Measurements from ENCODE around the gene DVL1. TPM values are rescaled to one million over a fixed set of nuclear protein-coding genes. Genes with fewer than 3 reads are reported as not detected.
A peak's percentile ranks its signal among the peaks of the same experiment; 100 is the strongest.

The DVL1 gene
- total and polyA plus RNA-seq, 7 donors: 25.8 to 85.0 (median 58.9) TPM

GRCh38 chr1:1356796-1357401 is 7.7 kb upstream of the DVL1 start:
- intact Hi-C loops (cut with DNase I): no loop called here
- 38 to 57% methylated on average over 26 of the region's 26 CpGs for WGBS, 2 donors

GRCh38 chr1:1356166-1356795 is 7.1 kb upstream of the DVL1 start:
- no peaks in the 10 kb centered on the region for H3K9me3 ChIP-seq
- H3K27ac ChIP-seq: peak overlapping the region; percentile 86 to 95 (median 94)
- no peaks in the 10 kb centered on the region for H3K27me3 ChIP-seq
- no peak for TF ChIP-seq POLR2A (IDR thresholded peaks at IDR 0.05)
- no peak for TF ChIP-seq POLR2AphosphoS5 (IDR thresholded peaks at IDR 0.05)
- TF ChIP-seq, protein P1, sequence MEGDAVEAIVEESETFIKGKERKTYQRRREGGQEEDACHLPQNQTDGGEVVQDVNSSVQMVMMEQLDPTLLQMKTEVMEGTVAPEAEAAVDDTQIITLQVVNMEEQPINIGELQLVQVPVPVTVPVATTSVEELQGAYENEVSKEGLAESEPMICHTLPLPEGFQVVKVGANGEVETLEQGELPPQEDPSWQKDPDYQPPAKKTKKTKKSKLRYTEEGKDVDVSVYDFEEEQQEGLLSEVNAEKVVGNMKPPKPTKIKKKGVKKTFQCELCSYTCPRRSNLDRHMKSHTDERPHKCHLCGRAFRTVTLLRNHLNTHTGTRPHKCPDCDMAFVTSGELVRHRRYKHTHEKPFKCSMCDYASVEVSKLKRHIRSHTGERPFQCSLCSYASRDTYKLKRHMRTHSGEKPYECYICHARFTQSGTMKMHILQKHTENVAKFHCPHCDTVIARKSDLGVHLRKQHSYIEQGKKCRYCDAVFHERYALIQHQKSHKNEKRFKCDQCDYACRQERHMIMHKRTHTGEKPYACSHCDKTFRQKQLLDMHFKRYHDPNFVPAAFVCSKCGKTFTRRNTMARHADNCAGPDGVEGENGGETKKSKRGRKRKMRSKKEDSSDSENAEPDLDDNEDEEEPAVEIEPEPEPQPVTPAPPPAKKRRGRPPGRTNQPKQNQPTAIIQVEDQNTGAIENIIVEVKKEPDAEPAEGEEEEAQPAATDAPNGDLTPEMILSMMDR (IDR thresholded peaks at IDR 0.05): no peak
- TF ChIP-seq EP300 (IDR thresholded peaks at IDR 0.05): no peak
- peaks cover 0 to 89% (median 78%) of the 10 kb centered on the region in 4 donors for H3K4me1 ChIP-seq
- H3K4me3 ChIP-seq: peak overlapping the region; percentile 65 to 76 (median 68)
- H3K36me3 ChIP-seq: peaks cover 7 to 22% (median 11%) of the 10 kb centered on the region in 4 donors
- whole genome bisulfite sequencing, 2 donors: 19 to 47% methylated on average over 8 of the region's 8 CpGs
- no peak for DNase-seq
- intact Hi-C loops (cut with DNase I): no loop called here

More at GRCh38 chr1:1356796-1357401, 7.7 kb upstream of the DVL1 start:
- H3K4me3 ChIP-seq: peak overlapping the region; percentile 65 to 76 (median 68)
- no peaks in the 10 kb centered on the region for H3K9me3 ChIP-seq
- TF ChIP-seq, protein P1 (IDR thresholded peaks at IDR 0.05): no peak
- TF ChIP-seq EP300 (IDR thresholded peaks at IDR 0.05): no peak
- peak overlapping the region; percentile 86 to 95 (median 94) for H3K27ac ChIP-seq
- H3K27me3 ChIP-seq: no peaks in the 10 kb centered on the region
- peaks cover 0 to 89% (median 78%) of the 10 kb centered on the region in 4 donors for H3K4me1 ChIP-seq
- H3K36me3 ChIP-seq: peaks cover 7 to 22% (median 11%) of the 10 kb centered on the region in 4 donors
- no peak for DNase-seq

DNA sequence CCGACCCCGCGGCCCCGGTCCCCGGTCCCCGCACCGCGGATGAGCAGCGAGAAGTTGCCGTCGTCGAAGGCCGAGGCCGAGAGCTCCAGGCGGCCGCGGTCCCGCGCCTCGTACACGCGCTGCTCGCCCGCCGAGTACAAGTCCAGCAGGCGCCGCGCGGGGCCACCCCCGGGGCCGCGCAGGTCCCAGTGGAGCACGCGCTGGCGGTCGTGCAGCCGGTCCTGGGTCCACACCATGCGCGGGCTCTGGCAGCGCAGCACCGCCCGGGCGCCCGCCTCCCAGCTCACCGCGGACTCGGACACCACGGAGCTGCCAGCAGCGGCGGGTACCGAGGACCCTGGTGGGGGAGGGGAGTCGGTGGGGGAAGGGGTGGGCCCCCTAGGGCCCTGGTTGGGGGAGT is 6.2 kb upstream of the DVL1 start:
- intact Hi-C loops (cut with DNase I): no loop called here
- Histone ChIP-seq H3K9me3 (no peaks in the 10 kb centered on the region), H3K4me1 (peaks cover 0 to 81% (median 71%) of the 10 kb centered on the region in 4 donors), H3K4me3 (peak overlapping the region; percentile 14 to 69 (median 46)), H3K27ac (peak overlapping the region; percentile 61 to 95 (median 94)), H3K27me3 (no peaks in the 10 kb centered on the region), H3K36me3 (peaks cover 7 to 22% (median 11%) of the 10 kb centered on the region in 4 donors)
- 9 to 11% methylated on average over 52 of the region's 52 CpGs for WGBS, 2 donors
- no peak for TF ChIP-seq POLR2AphosphoS5 (IDR thresholded peaks at IDR 0.05)
- no peak for TF ChIP-seq EP300 (IDR thresholded peaks at IDR 0.05)
- TF ChIP-seq, protein P1 (IDR thresholded peaks at IDR 0.05): no peak
- no peak for TF ChIP-seq POLR2A (IDR thresholded peaks at IDR 0.05)
- DNase-seq: no peak

- TF ChIP-seq POLR2A (IDR thresholded peaks at IDR 0.05): no peak
- no peak for TF ChIP-seq POLR2AphosphoS5 (IDR thresholded peaks at IDR 0.05)
- TF ChIP-seq, protein P1 (IDR thresholded peaks at IDR 0.05): no peak
- TF ChIP-seq EP300 (IDR thresholded peaks at IDR 0.05): no peak
- H3K4me1 ChIP-seq: peaks cover 0 to 72% (median 62%) of the 10 kb centered on the region in 4 donors
- intact Hi-C loops (cut with DNase I): no loop called here
These were observed 5.3 kb upstream of the DVL1 start for GRCh38 chr1:1354271-1355247.

More at GRCh38 chr1:1354271-1355247, 5.3 kb upstream of the DVL1 start:
- H3K27ac ChIP-seq: peak overlapping the region; percentile 61 to 95 (median 94)
- 35 to 52% methylated on average over 116 of the region's 116 CpGs for WGBS, 2 donors
- no peaks in the 10 kb centered on the region for H3K9me3 ChIP-seq
- no peak for DNase-seq
- H3K27me3 ChIP-seq: no peaks in the 10 kb centered on the region
- peaks cover 7 to 22% (median 11%) of the 10 kb centered on the region in 4 donors for H3K36me3 ChIP-seq
- peak overlapping the region in 3 of 4 donors; percentile 27 to 69 (median 65) for H3K4me3 ChIP-seq

Data from sigmoid colon (tissue), 7 donors.